ENCODE results near the gene GPR84.
A peak's percentile ranks its signal among the peaks of the same experiment; 100 is the strongest.

The GPR84 gene

GRCh38 chr12:54364413-54364812 lies at the start of gene GPR84:
Gene GPR84, minus strand, starts transcription at chr12:54364486. Its CDS starts 635 bp downstream, at chr12:54363851.
- DNase-seq, result no peak

- peak; percentile 22 for DNase-seq
Measured at GRCh38 chr12:54413284-54414190, 49.3 kb upstream of the GPR84 start.

GRCh38 chr12:54412786-54413185 lies 48.5 kb upstream of the GPR84 start:
- DNase-seq, result no peak

GRCh38 chr12:54412348-54412747 lies 48.1 kb upstream of the GPR84 start:
- DNase-seq, result no peak

- DNase-seq, result peak; percentile 96
Measured at GRCh38 chr12:54411391-54412241, 47.3 kb upstream of the GPR84 start.

GRCh38 chr12:54409267-54409666 lies 45.0 kb upstream of the GPR84 start:
- no peak for DNase-seq

GRCh38 chr12:54407183-54407905 lies 43.1 kb upstream of the GPR84 start:
- no peak for DNase-seq

- DNase-seq, result no peak
Measured at GRCh38 chr12:54405573-54405972, 41.3 kb upstream of the GPR84 start.

- no peak for DNase-seq
Measured at GRCh38 chr12:54405106-54405505, 40.8 kb upstream of the GPR84 start.

- no peak for DNase-seq
Measured at GRCh38 chr12:54404061-54405004, 40.0 kb upstream of the GPR84 start.

GRCh38 chr12:54401119-54401518 lies 36.8 kb upstream of the GPR84 start:
- DNase-seq, result no peak

GRCh38 chr12:54398995-54399793 lies 34.9 kb upstream of the GPR84 start:
- peak; percentile 70 for DNase-seq

- DNase-seq, result no peak
Measured at GRCh38 chr12:54398218-54398617, 33.9 kb upstream of the GPR84 start.

GRCh38 chr12:54397157-54397556 lies 32.9 kb upstream of the GPR84 start:
- DNase-seq, result no peak

GRCh38 chr12:54395545-54395944 lies 31.3 kb upstream of the GPR84 start:
- DNase-seq, result no peak

GRCh38 chr12:54394986-54395385 lies 30.7 kb upstream of the GPR84 start:
- DNase-seq, result no peak

- peak; percentile 50 for DNase-seq
Measured at GRCh38 chr12:54394281-54394719, 30.0 kb upstream of the GPR84 start.

GRCh38 chr12:54393743-54394142 lies 29.5 kb upstream of the GPR84 start:
- no peak for DNase-seq

- DNase-seq, result no peak
Measured at GRCh38 chr12:54393207-54393609, 28.9 kb upstream of the GPR84 start.

- DNase-seq, result no peak
Measured at GRCh38 chr12:54392485-54393206, 28.4 kb upstream of the GPR84 start.
